ENCODE measurements around the gene PPP1R3F.

Gene PPP1R3F

GRCh38 chrX:49251325-49251724 lies 18.3 kb upstream of the PPP1R3F start:
- no peaks in the 10 kb centered on the region for H3K4me1 ChIP-seq (ENCODE audit: insufficient read depth, low read length, severe bottlenecking)
- no peak for TF ChIP-seq EZH2 (IDR thresholded peaks at IDR 0.05; ENCODE audit: borderline replicate concordance, low read length)
- TF ChIP-seq CTCF (IDR thresholded peaks at IDR 0.05; ENCODE audit: low read length): no peak
- no peaks in the 10 kb centered on the region for H3K9me2 ChIP-seq (ENCODE audit: low read depth, low read length)
- no peak overlapping the region for H3K4me2 ChIP-seq (ENCODE audit: low read length)
- H4K20me1 ChIP-seq (ENCODE audit: insufficient read depth, low read length): no peaks in the 10 kb centered on the region
- H3K4me3 ChIP-seq (ENCODE audit: low read depth, low read length, poor library complexity, severe bottlenecking): no peak overlapping the region
- no peaks in the 10 kb centered on the region for H3K79me2 ChIP-seq (ENCODE audit: insufficient read depth, low read length)
- no peak overlapping the region for H3K9ac ChIP-seq (ENCODE audit: low read length)
- no peaks in the 10 kb centered on the region for H3K9me3 ChIP-seq (ENCODE audit: low read length)
- H2AFZ ChIP-seq (ENCODE audit: low read length): no peak overlapping the region
- 0 out of 2 replicates have a peak, but pooled peaks cover 2% of the 10 kb centered on the region for H3K36me3 ChIP-seq (ENCODE audit: insufficient read depth, low read length)
- no peaks in the 10 kb centered on the region for H3K27me3 ChIP-seq (ENCODE audit: insufficient read depth, low read length)
- no peak overlapping the region for H3K27ac ChIP-seq (ENCODE audit: low read depth, low read length, poor library complexity, severe bottlenecking)
- no peaks in the 10 kb centered on the region for H3F3A ChIP-seq (ENCODE audit: insufficient read depth, low read length)

GRCh38 chrX:49254639-49255038 lies 15.0 kb upstream of the PPP1R3F start:
- TF ChIP-seq CTCF (IDR thresholded peaks at IDR 0.05; ENCODE audit: low read length): no peak
- TF ChIP-seq EZH2 (IDR thresholded peaks at IDR 0.05; ENCODE audit: borderline replicate concordance, low read length): no peak
- H3K9ac ChIP-seq (ENCODE audit: low read length): no peak overlapping the region
- H3K36me3 ChIP-seq (ENCODE audit: insufficient read depth, low read length): no peaks in the 10 kb centered on the region
- no peaks in the 10 kb centered on the region for H3F3A ChIP-seq (ENCODE audit: insufficient read depth, low read length)
- H3K9me2 ChIP-seq (ENCODE audit: low read depth, low read length): no peaks in the 10 kb centered on the region
- H3K27me3 ChIP-seq (ENCODE audit: insufficient read depth, low read length): no peaks in the 10 kb centered on the region
- H3K4me3 ChIP-seq (ENCODE audit: low read depth, low read length, poor library complexity, severe bottlenecking): no peak overlapping the region
- no peak overlapping the region for H2AFZ ChIP-seq (ENCODE audit: low read length)
- no peak overlapping the region for H3K27ac ChIP-seq (ENCODE audit: low read depth, low read length, poor library complexity, severe bottlenecking)
- H3K9me3 ChIP-seq (ENCODE audit: low read length): no peaks in the 10 kb centered on the region
- no peak overlapping the region for H3K4me2 ChIP-seq (ENCODE audit: low read length)
- H4K20me1 ChIP-seq (ENCODE audit: insufficient read depth, low read length): no peaks in the 10 kb centered on the region
- H3K4me1 ChIP-seq (ENCODE audit: insufficient read depth, low read length, severe bottlenecking): peaks cover 15% of the 10 kb centered on the region
- no peaks in the 10 kb centered on the region for H3K79me2 ChIP-seq (ENCODE audit: insufficient read depth, low read length)

DNA sequence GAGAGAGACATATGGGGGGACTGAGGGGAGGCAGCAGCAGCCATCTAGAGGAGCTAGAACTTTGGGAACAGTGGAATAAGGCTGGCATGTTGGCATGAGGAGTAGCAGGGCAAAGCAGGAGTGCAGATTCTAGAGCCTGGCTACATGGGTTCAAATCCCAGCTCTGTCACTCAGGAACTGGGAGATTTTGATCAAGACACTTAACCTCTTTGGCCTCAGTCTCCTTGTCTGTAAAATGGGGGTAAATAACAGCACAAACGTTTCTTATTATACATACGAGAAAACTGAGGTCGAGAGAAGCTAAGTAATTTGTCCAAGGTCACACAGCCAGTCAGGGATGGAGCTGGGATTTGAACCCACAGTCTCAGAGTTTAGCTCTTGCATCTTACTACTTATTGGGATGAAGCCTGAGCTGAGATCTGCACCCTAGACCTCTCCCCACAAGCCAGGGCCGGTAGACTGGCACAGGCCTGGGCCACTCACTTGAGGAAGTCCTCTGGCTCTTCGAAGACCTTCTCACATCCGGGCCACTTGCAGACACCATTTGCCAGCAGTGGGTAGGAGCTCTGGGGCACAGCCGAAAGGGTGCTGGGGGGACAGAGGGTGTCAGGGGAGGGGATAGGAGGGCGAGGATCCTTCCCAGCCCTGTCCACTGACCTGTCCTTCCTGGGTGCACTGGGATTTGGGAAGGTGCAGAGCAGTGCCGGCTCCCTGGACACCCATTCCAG lies 13.2 kb upstream of the PPP1R3F start:
- peaks cover 15% of the 10 kb centered on the region for H3K4me1 ChIP-seq (ENCODE audit: insufficient read depth, low read length, severe bottlenecking)
- H3K4me2 ChIP-seq (ENCODE audit: low read length): no peak overlapping the region
- H3K79me2 ChIP-seq (ENCODE audit: insufficient read depth, low read length): no peaks in the 10 kb centered on the region
- H3K9me2 ChIP-seq (ENCODE audit: low read depth, low read length): no peaks in the 10 kb centered on the region
- no peak overlapping the region for H2AFZ ChIP-seq (ENCODE audit: low read length)
- no peaks in the 10 kb centered on the region for H3K9me3 ChIP-seq (ENCODE audit: low read length)
- no peaks in the 10 kb centered on the region for H3K27me3 ChIP-seq (ENCODE audit: insufficient read depth, low read length)
- no peaks in the 10 kb centered on the region for H3K36me3 ChIP-seq (ENCODE audit: insufficient read depth, low read length)
- H4K20me1 ChIP-seq (ENCODE audit: insufficient read depth, low read length): no peaks in the 10 kb centered on the region
- no peak overlapping the region for H3K9ac ChIP-seq (ENCODE audit: low read length)
- no peak overlapping the region for H3K27ac ChIP-seq (ENCODE audit: low read depth, low read length, poor library complexity, severe bottlenecking)
- no peak for TF ChIP-seq CTCF (IDR thresholded peaks at IDR 0.05; ENCODE audit: low read length)
- H3F3A ChIP-seq (ENCODE audit: insufficient read depth, low read length): no peaks in the 10 kb centered on the region
- H3K4me3 ChIP-seq (ENCODE audit: low read depth, low read length, poor library complexity, severe bottlenecking): no peak overlapping the region
